Activated CD8-positive, alpha-beta T cell treated with anti-CD3 and anti-CD28 coated beads for 36 hours (primary cell): ENCODE measurements around the gene DNTTIP2. TPM values are rescaled to one million over a fixed set of nuclear protein-coding genes. Genes with fewer than 3 reads are reported as not detected.

ENCODE experiments used
- ATAC-seq: fragments of 200-7000 bp; cut with Tn5 transposase; one replicate; pipeline ENCODE4 v1.10.0; 2021; ENCODE audit warnings: mild to moderate bottlenecking, moderate library complexity
- CTCF ChIA-PET: fragments of 350-600 bp; sonication (Branson Sonifier 250); formaldehyde crosslinking; loops from one replicate; lab custom pipeline; 2021; ENCODE audit warnings: antibody characterized with exemption; lab: Charles Lee
- POLR2A ChIA-PET: fragments of 350-600 bp; sonication (Branson Sonifier 250); formaldehyde crosslinking; loops from one replicate; lab custom pipeline; 2021; ENCODE audit warnings: antibody characterized with exemption; lab: Charles Lee
- DNase-seq: peaks from one replicate; pipeline ENCODE4 v3.0.0-alpha.2; 2020
- H3K27ac Mint-ChIP-seq: one replicate; pipeline ENCODE4 v1.8.0; 2021; ENCODE audit warnings: mild to moderate bottlenecking, mixed read lengths
- H3K27me3 Mint-ChIP-seq: one replicate; pipeline ENCODE4 v1.8.0; 2021; ENCODE audit warnings: mixed read lengths
- H3K36me3 Mint-ChIP-seq: one replicate; pipeline ENCODE4 v1.8.0; 2021; ENCODE audit warnings: low read depth, mixed read lengths
- H3K4me1 Mint-ChIP-seq: one replicate; pipeline ENCODE4 v1.8.0; 2021; ENCODE audit warnings: low read depth, mixed read lengths
- H3K4me3 Mint-ChIP-seq: one replicate; pipeline ENCODE4 v1.8.0; 2021; ENCODE audit warnings: mild to moderate bottlenecking, moderate library complexity, mixed read lengths
- H3K9me3 Mint-ChIP-seq: one replicate; pipeline ENCODE4 v1.8.0; 2021; ENCODE audit warnings: mixed read lengths
- CTCF ChIP-seq: fragments of 200-600 bp; IDR thresholded peaks from one replicate; pipeline ENCODE4 v1.8.0; 2022; ENCODE audit warnings: antibody characterized with exemption, mild to moderate bottlenecking
- intact Hi-C: fragments of 100-400 bp; cut with micrococcal nuclease; formaldehyde crosslinking; loops from one replicate; pipeline ENCODE4 v1.10.0; 2022
- total RNA-seq, 2 experiments: library from RNA; stranded (reverse); gene quantifications; one replicate each; pipeline ENCODE4 v1.2.3, GENCODE V29; 2021

Gene DNTTIP2
- total RNA-seq, 2 experiments from 2014 or later: 81.7 to 82.2 TPM

GRCh38 chr1:93899543-93900207, 20.7 kb upstream of the DNTTIP2 start:
- Mint-ChIP-seq H3K4me1 (peaks cover 14% of the 10 kb centered on the region), H3K9me3 (no peaks in the 10 kb centered on the region), H3K27me3 (no peaks in the 10 kb centered on the region), H3K36me3 (peaks cover 16% of the 10 kb centered on the region), H3K4me3 (no peak overlapping the region), H3K27ac (no peak overlapping the region)
- ChIA-PET CTCF (no interaction called here), POLR2A (no interaction called here)
- intact Hi-C loops: no loop called here
- DNase-seq (no peak), ATAC-seq (no peak)
- no peak for TF ChIP-seq CTCF

DNA sequence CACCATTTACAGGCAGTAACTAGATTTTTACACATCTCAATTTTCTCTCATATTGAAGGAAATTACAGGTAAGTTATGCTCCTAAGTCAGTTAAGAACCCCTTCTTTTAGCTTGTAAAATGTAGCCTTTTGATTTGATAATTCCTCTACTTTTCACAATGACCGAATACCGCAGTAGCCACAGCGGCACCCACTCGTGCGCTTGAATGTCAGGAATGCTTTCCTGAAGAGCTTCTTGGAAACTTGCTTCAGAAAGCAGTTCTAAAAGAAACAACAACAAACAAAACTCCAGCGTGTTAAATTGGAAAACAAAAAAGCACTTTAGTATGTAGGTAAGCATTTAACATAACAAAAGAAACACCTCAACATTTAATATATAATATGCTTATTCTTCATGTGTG, 9.9 kb upstream of the DNTTIP2 start:
- H3K4me1 Mint-ChIP-seq: no peaks in the 10 kb centered on the region
- no peaks in the 10 kb centered on the region for H3K9me3 Mint-ChIP-seq
- DNase-seq: no peak
- no peak for ATAC-seq
- H3K27ac Mint-ChIP-seq: no peak overlapping the region
- H3K27me3 Mint-ChIP-seq: no peaks in the 10 kb centered on the region
- CTCF ChIA-PET: interaction anchor here (1.6 to 1.8 kb wide), 2 partner anchors 10 to 37 kb away, joined by 4 to 6 read pairs; partner anchors contain the start of gene DNTTIP2
- POLR2A ChIA-PET: interaction anchor here (2.0 kb wide), 1 partner anchor 10 kb away, joined by 9 read pairs; the partner anchor contains the start of gene DNTTIP2
- intact Hi-C loops: no loop called here
- no peak overlapping the region for H3K4me3 Mint-ChIP-seq
- H3K36me3 Mint-ChIP-seq: peaks cover 3% of the 10 kb centered on the region
- no peak for TF ChIP-seq CTCF

GRCh38 chr1:93882269-93882668, 3.3 kb upstream of the DNTTIP2 start:
- CTCF ChIA-PET: interaction anchor here (2.4 kb wide), 1 partner anchor 28 kb away, joined by 7 read pairs; no protein-coding TSS in a partner anchor
- intact Hi-C loops: no loop called here
- Mint-ChIP-seq H3K9me3 (no peaks in the 10 kb centered on the region), H3K27me3 (no peaks in the 10 kb centered on the region), H3K36me3 (peaks cover 20% of the 10 kb centered on the region), H3K4me3 (no peak overlapping the region), H3K27ac (no peak overlapping the region), H3K4me1 (peaks cover 12% of the 10 kb centered on the region)
- no peak for TF ChIP-seq CTCF
- no peak for ATAC-seq
- DNase-seq: no peak
- POLR2A ChIA-PET: no interaction called here

DNA sequence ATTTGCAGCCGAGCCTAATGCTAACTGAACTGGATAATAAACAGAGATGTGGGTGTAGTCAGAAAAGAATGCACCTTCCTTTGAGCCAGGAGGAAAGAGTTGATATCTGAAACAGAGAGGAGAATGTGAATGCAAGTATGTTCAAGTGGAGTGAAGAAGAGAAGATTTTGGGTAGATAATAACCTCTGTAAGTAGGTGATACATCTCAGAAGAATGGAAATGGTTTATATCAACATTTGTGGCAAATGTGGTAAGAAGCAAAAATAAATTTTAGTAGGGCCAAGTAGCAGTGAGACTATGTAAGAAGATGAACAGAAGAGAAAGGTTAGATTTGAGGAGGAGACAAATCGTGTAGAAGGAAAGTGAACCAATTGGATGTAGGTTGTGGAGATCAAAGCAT, 1.7 kb upstream of the DNTTIP2 start:
- DNase-seq (no peak), ATAC-seq (no peak)
- CTCF ChIA-PET: interaction anchor here (2.9 kb wide), 1 partner anchor 29 kb away, joined by 10 read pairs; no protein-coding TSS in a partner anchor
- H3K4me1 Mint-ChIP-seq: peaks cover 24% of the 10 kb centered on the region
- H3K9me3 Mint-ChIP-seq: no peaks in the 10 kb centered on the region
- POLR2A ChIA-PET: interaction anchor here (1.8 kb wide), 1 partner anchor 12 kb away, joined by 6 read pairs; no protein-coding TSS in a partner anchor
- peaks cover 33% of the 10 kb centered on the region for H3K36me3 Mint-ChIP-seq
- no peaks in the 10 kb centered on the region for H3K27me3 Mint-ChIP-seq
- no peak for TF ChIP-seq CTCF
- intact Hi-C loops: no loop called here
- H3K27ac Mint-ChIP-seq: no peak overlapping the region
- no peak overlapping the region for H3K4me3 Mint-ChIP-seq

DNA sequence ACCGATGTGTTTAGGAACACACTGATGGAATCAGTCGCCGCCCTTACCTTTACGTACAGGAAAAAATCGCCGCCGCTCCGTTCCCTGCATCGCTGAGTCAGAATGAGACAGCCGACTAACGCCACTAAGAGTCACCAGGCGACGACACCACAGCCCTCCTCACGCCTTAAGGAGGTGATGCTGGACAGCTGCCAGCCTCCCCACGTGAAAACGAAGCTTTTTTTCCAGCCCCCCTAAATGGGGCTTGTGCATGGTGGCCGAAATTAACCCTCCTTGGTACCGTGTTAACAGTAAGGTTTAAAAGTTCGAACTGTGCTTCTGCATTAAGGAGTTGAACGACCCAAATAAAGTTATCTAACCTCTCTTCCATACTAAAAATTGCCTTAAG, 511 bp downstream of the DNTTIP2 start:
- Mint-ChIP-seq H3K4me1 (peaks cover 40% of the 10 kb centered on the region), H3K27me3 (no peaks in the 10 kb centered on the region), H3K36me3 (peaks cover 52% of the 10 kb centered on the region), H3K9me3 (no peaks in the 10 kb centered on the region), H3K4me3 (peak overlapping the region; percentile 93), H3K27ac (peak overlapping the region; percentile 95)
- intact Hi-C loops: loop anchor here (2.0 kb wide), 1 partner anchor 30 kb away; the partner anchor contains the start of gene GCLM
- ChIA-PET CTCF (interaction anchor here (0.7 to 2.9 kb wide), 5 partner anchors 10 to 249 kb away, joined by 3 to 10 read pairs (median 6); no protein-coding TSS in a partner anchor), POLR2A (interaction anchor here (0.6 to 2.0 kb wide), 10 partner anchors 9 to 975 kb away, joined by 3 to 17 read pairs (median 4); partner anchors contain the start of gene GCLM)
- ATAC-seq (peak; percentile 57), DNase-seq (peak; percentile 80)
- no peak for TF ChIP-seq CTCF
